Measurements from ENCODE around the gene TAS2R31. TPM values are rescaled to one million over a fixed set of nuclear protein-coding genes. Genes with fewer than 3 reads are reported as not detected.
"Not testable (repeated sequence)": the region's sequence is repeated elsewhere in the genome, so short reads cannot be mapped to it uniquely, and the experiment has no call there.

The TAS2R31 gene
- total RNA-seq, result 3.7 TPM
- long read RNA-seq, result 0 reads

- DNase-seq (ENCODE audit: low spot score), result no peak
Measured at GRCh38 chr12:11031307-11031706, at the start of gene TAS2R31. TSS of gene TAS2R31 (minus strand) at chr12:11031407. CDS start at chr12:11031335, 72 bp downstream.

- DNase-seq (ENCODE audit: low spot score), result no peak
Measured at GRCh38 chr12:11078246-11078645, 47.0 kb upstream of the TAS2R31 start.

GRCh38 chr12:11075642-11076041 lies 44.4 kb upstream of the TAS2R31 start:
- no peak for DNase-seq (ENCODE audit: low spot score)

- no peak for DNase-seq (ENCODE audit: low spot score)
Measured at GRCh38 chr12:11071414-11071813, 40.2 kb upstream of the TAS2R31 start.

- DNase-seq (ENCODE audit: low spot score), result no peak
Measured at GRCh38 chr12:11070999-11071398, 39.8 kb upstream of the TAS2R31 start.

- DNase-seq (ENCODE audit: low spot score), result no peak
Measured at GRCh38 chr12:11069854-11070365, 38.7 kb upstream of the TAS2R31 start.

GRCh38 chr12:11067514-11067913 lies 36.3 kb upstream of the TAS2R31 start:
- no peak for DNase-seq (ENCODE audit: low spot score)

- not testable (repeated sequence) for DNase-seq (ENCODE audit: low spot score)
Measured at GRCh38 chr12:11062194-11062593, 31.0 kb upstream of the TAS2R31 start, which contains the start of gene TAS2R46. TSS of gene TAS2R46 (minus strand) at chr12:11062294. CDS start at chr12:11062294, 0 bp downstream.

- no peak for DNase-seq (ENCODE audit: low spot score)
Measured at GRCh38 chr12:11059784-11060183, 28.6 kb upstream of the TAS2R31 start.

- DNase-seq (ENCODE audit: low spot score), result no peak
Measured at GRCh38 chr12:11059041-11059440, 27.8 kb upstream of the TAS2R31 start.

GRCh38 chr12:11055306-11055705 lies 24.1 kb upstream of the TAS2R31 start:
- DNase-seq (ENCODE audit: low spot score), result no peak

GRCh38 chr12:11049806-11050531 lies 18.8 kb upstream of the TAS2R31 start:
- DNase-seq (ENCODE audit: low spot score), result not testable (repeated sequence)

- not testable (repeated sequence) for DNase-seq (ENCODE audit: low spot score)
Measured at GRCh38 chr12:11041366-11041765, 10.2 kb upstream of the TAS2R31 start.

GRCh38 chr12:11040162-11040561 lies 9.0 kb upstream of the TAS2R31 start:
- DNase-seq (ENCODE audit: low spot score), result no peak

GRCh38 chr12:11039171-11039570 lies 8.0 kb upstream of the TAS2R31 start:
- DNase-seq (ENCODE audit: low spot score), result no peak

- not testable (repeated sequence) for DNase-seq (ENCODE audit: low spot score)
Measured at GRCh38 chr12:11033959-11034358, 2.8 kb upstream of the TAS2R31 start.

GRCh38 chr12:11026118-11026517 lies 5.1 kb downstream of the TAS2R31 start:
- DNase-seq (ENCODE audit: low spot score), result no peak

GRCh38 chr12:11023387-11023786 lies 7.8 kb downstream of the TAS2R31 start:
- no peak for DNase-seq (ENCODE audit: low spot score)

GRCh38 chr12:11022520-11022919 lies 8.7 kb downstream of the TAS2R31 start, which contains the start of gene TAS2R19:
TSS of gene TAS2R19 (minus strand) at chr12:11022620. CDS start at chr12:11022571, 49 bp downstream.
- no peak for DNase-seq (ENCODE audit: low spot score)

- DNase-seq (ENCODE audit: low spot score), result no peak
Measured at GRCh38 chr12:11016937-11017336, 14.3 kb downstream of the TAS2R31 start.

GRCh38 chr12:11015775-11016430 lies 15.3 kb downstream of the TAS2R31 start:
- no peak for DNase-seq (ENCODE audit: low spot score)

- no peak for DNase-seq (ENCODE audit: low spot score)
Measured at GRCh38 chr12:11014234-11014633, 17.0 kb downstream of the TAS2R31 start.
